Transverse colon (tissue), 3 donors: ENCODE data around the gene RGS19.

Source experiments
- CTCF ChIP-seq, 5 experiments: fragments of 200-600 bp in 3 of 5; fragments of 450-650 bp in 2 of 5; sonication (generic) in 3 of 5; IDR thresholded peaks; 1 replicate in 2 of 5; 2 replicates in 3 of 5; pipeline ENCODE4 v1.5.1; 2016 to 2017; ENCODE audit warnings: antibody characterized with exemption in 5 of 5, inconsistent platforms in 3 of 5, mild to moderate bottlenecking in 2 of 5, moderate library complexity in 1 of 5
- POLR2A ChIP-seq: fragments of 450-650 bp; IDR thresholded peaks from one replicate; pipeline ENCODE4 v1.6.1; 2016; ENCODE audit warnings: antibody characterized with exemption, mild to moderate bottlenecking, moderate library complexity

DNA sequence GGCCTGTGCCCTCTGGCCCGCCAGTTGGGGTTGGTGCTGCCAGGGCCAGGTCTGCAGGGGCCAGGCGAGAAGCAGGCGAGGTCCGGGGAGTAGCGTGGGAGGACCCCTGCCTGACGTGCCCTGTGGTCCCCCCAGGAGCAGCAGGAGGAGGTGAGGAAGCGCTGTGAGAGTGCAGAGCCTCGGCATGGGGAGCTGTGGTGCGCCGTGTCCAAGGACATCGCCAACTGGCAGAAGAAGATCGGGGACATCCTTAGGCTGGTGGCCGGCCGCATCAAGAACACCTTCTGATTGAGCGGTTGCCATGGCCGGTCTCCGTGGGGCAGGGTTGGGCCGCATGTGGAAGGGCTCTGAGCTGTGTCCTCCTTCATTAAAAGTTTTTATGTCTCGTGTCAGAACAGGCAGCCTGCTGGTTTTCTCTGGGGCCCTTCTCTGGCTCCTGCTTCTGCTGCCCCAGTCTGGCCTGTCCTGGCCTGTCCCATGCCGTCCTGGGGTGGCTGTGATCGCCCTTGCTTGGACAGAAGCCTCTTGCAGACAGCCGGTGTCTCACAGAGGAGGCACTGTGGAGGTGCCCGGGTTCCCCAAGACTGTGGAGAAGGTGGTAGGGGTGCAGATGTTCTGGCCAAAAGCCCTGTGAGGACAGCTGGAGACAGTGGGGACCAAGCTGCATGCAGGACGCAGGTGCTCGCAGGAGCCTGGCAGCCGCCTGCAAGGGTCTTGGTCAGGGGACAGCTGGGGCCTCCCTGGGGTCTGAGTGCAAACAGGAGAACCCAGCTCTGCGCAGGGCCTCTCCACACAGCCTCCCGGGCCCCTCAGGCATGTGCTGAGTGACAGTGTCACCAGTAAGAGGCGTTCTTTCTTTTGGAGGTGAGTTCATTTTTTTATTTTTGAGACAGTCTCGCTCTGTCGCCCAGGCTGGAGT, 46.4 kb downstream of the RGS19 start:
- no peak for TF ChIP-seq CTCF (IDR thresholded peaks at IDR 0.05)
- no peak for TF ChIP-seq POLR2A
